GM19455 (cell line): ENCODE data around the gene TAB3.
A peak's percentile ranks its signal among the peaks of the same experiment; 100 is the strongest.

Experiments
- ATAC-seq: cut with Tn5 transposase; IDR thresholded peaks from one replicate; pipeline ENCODE4 v1.9.1; 2021; ENCODE audit not compliant: unreplicated experiment

The TAB3 gene

GRCh38 chrX:30889147-30890140 is at the start of gene TAB3:
Gene TAB3 (minus strand): TSS chrX:30889254. CDS start chrX:30859588, 29,666 bp downstream.
- ATAC-seq, result peak; percentile 92

GRCh38 chrX:30938295-30938694 is 49.2 kb upstream of the TAB3 start:
- ATAC-seq, result no peak

GRCh38 chrX:30935985-30936384 is 46.9 kb upstream of the TAB3 start:
- no peak for ATAC-seq

- no peak for ATAC-seq
These were observed 42.9 kb upstream of the TAB3 start for GRCh38 chrX:30931920-30932319.

- ATAC-seq, result no peak
These were observed 41.6 kb upstream of the TAB3 start for GRCh38 chrX:30930679-30931078.

- no peak for ATAC-seq
These were observed 41.1 kb upstream of the TAB3 start for GRCh38 chrX:30930143-30930542.

GRCh38 chrX:30920271-30920670 is 31.2 kb upstream of the TAB3 start:
- ATAC-seq, result no peak

GRCh38 chrX:30918480-30918879 is 29.4 kb upstream of the TAB3 start:
- no peak for ATAC-seq

GRCh38 chrX:30913492-30913891 is 24.4 kb upstream of the TAB3 start:
- ATAC-seq, result no peak

- ATAC-seq, result no peak
These were observed 21.2 kb upstream of the TAB3 start for GRCh38 chrX:30910124-30910860.

GRCh38 chrX:30906726-30907125 is 17.7 kb upstream of the TAB3 start:
- no peak for ATAC-seq

GRCh38 chrX:30905321-30905720 is 16.3 kb upstream of the TAB3 start:
- no peak for ATAC-seq

- ATAC-seq, result no peak
These were observed 15.6 kb upstream of the TAB3 start for GRCh38 chrX:30904632-30905031.

- no peak for ATAC-seq
These were observed 15.1 kb upstream of the TAB3 start for GRCh38 chrX:30904186-30904585.

GRCh38 chrX:30900227-30900626 is 11.2 kb upstream of the TAB3 start:
- ATAC-seq, result no peak

- no peak for ATAC-seq
These were observed 9.8 kb upstream of the TAB3 start for GRCh38 chrX:30898886-30899285.

GRCh38 chrX:30895370-30895769 is 6.3 kb upstream of the TAB3 start:
- no peak for ATAC-seq

- no peak for ATAC-seq
These were observed 4.2 kb upstream of the TAB3 start for GRCh38 chrX:30893206-30893605.

- ATAC-seq, result no peak
These were observed 3.5 kb upstream of the TAB3 start for GRCh38 chrX:30892591-30892990.

GRCh38 chrX:30888526-30889146 is 418 bp downstream of the TAB3 start:
- peak; percentile 40 for ATAC-seq

- ATAC-seq, result no peak
These were observed 1.3 kb downstream of the TAB3 start for GRCh38 chrX:30887721-30888120.

GRCh38 chrX:30887288-30887687 is 1.8 kb downstream of the TAB3 start:
- no peak for ATAC-seq
